RWPE1 (cell line): Measurements from ENCODE around the gene PWP2.
"Not testable (repeated sequence)": the region's sequence is repeated elsewhere in the genome, so short reads cannot be mapped to it uniquely, and the experiment has no call there.

Source experiments
- CTCF ChIA-PET: fragments of 350-600 bp; sonication (Branson Sonifier 250); formaldehyde crosslinking; extraction: SDS; loops from one replicate; lab custom pipeline; 2021; lab: Yijun Ruan, JAX
- POLR2A ChIA-PET: fragments of 400-600 bp; formaldehyde crosslinking; extraction: SDS; loops from one replicate; lab custom pipeline; 2020; ENCODE audit warnings: antibody characterized with exemption; ENCODE audit not compliant: low non-redundant PET; lab: Yijun Ruan, JAX
- DNase-seq: peaks from one replicate; pipeline ENCODE4 v3.0.0; 2012; ENCODE audit warnings: low spot score
- H3K27ac ChIP-seq: fragments of 450-650 bp; 2 replicates; pipeline ENCODE4 v1.5.1; 2017

The PWP2 gene

GRCh38 chr21:44145616-44146015 lies 38.4 kb downstream of the PWP2 start:
- H3K27ac ChIP-seq, POLR2A ChIA-PET, DNase-seq, CTCF ChIA-PET: not testable (repeated sequence)

GRCh38 chr21:44147108-44147507 lies 39.9 kb downstream of the PWP2 start:
- H3K27ac ChIP-seq, DNase-seq, CTCF ChIA-PET, POLR2A ChIA-PET: not testable (repeated sequence)

DNA sequence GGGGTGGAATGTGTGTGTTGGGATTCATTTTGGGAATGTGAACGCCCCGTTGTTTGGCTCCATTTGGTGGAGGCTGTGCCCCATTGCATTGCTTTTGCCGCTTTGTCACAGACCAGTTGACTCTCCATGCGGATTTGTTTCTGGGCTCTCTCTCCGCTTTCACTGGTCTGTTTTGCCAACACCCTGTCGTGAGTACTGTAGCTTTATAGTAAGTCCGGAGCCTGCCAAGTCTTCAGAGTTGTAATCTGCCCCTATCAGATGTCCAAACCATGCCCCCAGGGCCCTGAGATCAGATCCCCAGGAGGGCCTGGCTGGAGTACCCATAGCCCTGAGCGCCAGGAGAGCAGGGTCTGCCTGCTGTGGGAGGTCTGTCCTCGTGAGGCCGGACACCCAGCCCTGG lies 43.1 kb downstream of the PWP2 start:
- H3K27ac ChIP-seq, CTCF ChIA-PET, POLR2A ChIA-PET, DNase-seq: not testable (repeated sequence)

DNA sequence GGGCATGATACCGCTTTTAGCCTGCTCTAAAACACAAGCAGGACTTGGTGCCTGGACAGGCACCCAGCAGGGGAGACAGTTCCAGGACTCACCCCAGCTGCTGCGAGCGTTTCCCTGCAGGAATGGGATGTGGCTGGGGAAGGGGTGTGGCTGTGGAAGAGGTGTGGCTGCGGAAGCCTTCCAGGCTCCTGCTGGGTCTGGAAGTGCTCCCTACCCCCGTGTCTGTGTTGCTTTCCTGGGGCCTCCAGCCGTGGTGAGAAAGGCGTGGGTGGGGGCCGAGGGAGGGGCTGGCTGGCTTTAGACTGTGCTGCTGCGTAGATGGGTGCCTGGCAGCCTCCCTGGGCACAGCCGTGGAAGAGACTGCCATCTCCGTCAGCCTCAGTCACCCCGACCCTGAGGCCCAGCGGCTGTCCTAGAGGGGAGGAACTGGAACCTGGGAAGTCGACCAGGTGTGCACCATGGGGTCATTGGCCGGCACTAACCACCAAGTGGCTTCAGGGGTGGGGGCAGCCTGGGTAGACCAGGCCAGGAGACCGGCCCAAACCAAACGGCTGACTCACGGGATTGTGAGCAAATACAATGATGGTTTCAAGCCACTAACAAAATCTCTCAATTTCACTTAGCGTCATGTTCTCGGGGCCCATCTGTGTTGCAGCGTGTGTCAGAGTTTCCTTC lies 46.2 kb downstream of the PWP2 start:
- CTCF ChIA-PET, DNase-seq, POLR2A ChIA-PET, H3K27ac ChIP-seq: not testable (repeated sequence)

DNA sequence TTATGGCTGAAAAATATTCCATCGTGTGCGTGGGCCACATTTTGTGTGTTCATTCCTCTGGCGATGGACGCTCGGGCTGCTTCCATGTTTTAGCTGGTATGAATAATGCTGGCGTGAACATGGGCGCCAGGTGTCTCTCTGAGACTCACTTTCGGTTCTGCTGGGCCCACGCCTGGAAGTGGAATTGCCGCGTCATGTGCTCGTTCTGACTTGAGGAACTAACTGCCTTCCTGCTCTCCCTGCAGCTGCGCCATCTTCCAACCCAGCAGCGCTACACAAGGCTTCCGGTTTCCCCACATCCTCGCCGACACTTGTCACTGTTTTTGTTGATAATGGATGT lies 46.7 kb downstream of the PWP2 start:
- POLR2A ChIA-PET, DNase-seq, H3K27ac ChIP-seq, CTCF ChIA-PET: not testable (repeated sequence)

DNA sequence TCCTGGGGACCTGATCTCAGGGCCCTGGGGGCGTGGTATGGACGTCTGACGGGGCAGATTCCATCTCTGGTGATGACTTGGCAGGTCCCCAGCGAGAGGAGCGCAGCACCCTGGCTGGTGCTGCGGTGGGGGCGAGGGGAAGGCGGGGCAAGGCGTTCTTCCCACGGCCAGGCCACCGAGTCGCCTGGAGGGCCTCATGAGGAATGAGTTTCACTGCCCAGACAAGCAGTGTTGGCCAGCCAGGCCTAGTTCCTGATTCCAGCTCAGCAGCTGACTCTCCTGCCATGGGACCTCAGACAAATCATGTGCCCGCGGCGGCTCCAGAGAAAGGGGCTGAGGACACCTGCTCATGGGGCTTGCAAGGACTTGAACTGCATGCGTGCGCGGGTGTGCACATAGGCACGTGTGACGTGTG lies 47.6 kb downstream of the PWP2 start:
- CTCF ChIA-PET, DNase-seq, H3K27ac ChIP-seq, POLR2A ChIA-PET: not testable (repeated sequence)

DNA sequence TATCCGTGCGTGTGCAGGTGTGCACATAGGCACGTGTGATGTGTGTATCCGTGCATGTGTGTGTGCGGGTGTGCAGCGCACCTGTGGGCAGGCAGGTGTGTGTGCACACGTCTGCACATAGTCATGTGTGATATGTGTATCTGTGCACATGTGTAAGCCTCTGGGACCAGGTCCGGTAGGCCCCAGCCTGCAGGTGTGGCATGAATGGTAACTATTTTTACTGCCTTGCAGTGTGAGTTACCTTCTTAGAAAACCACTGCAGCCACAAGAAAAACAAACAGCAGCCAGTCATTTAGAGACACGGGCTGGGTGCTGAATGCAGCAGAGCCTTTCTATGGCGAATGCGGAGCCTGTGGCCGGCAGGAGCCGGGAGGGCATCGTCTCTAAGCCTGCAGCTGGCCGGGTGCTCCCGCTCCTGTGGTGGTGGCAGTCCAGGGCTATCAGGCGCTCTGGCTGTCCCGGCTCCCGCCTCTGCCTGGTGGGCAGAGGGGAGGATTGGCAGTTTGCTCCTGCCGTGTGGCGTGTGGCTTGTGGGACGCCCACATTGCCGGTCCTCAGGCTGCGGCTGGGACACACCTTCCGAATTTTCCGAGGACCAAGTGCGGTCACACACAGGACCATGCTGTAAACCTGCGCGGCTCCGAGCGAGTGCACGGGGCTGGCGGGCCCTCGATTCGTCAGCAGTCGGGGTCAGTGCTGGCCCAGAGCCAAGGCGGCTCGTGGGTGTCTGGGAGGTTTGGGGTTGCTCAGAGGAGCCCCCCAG lies 48.2 kb downstream of the PWP2 start:
- CTCF ChIA-PET, H3K27ac ChIP-seq, DNase-seq, POLR2A ChIA-PET: not testable (repeated sequence)

DNA sequence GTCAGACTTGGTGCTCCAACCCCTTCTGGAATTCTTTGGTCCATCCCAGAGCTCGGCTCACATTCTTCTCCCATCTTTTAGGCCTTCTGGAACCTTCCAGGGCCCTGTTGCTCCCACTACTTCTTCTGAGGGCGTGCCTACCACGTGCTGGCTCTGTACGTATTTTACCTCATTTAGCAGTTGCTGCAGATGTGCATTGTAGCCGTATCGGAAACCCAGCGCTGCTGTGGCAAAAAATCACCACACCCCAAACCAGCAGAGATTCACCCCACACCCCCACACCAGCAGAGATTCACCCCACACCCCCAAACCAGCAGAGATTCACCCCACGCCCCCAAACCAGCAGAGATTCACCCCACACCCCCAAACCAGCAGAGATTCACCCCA lies 48.8 kb downstream of the PWP2 start:
- DNase-seq, H3K27ac ChIP-seq, CTCF ChIA-PET, POLR2A ChIA-PET: not testable (repeated sequence)

DNA sequence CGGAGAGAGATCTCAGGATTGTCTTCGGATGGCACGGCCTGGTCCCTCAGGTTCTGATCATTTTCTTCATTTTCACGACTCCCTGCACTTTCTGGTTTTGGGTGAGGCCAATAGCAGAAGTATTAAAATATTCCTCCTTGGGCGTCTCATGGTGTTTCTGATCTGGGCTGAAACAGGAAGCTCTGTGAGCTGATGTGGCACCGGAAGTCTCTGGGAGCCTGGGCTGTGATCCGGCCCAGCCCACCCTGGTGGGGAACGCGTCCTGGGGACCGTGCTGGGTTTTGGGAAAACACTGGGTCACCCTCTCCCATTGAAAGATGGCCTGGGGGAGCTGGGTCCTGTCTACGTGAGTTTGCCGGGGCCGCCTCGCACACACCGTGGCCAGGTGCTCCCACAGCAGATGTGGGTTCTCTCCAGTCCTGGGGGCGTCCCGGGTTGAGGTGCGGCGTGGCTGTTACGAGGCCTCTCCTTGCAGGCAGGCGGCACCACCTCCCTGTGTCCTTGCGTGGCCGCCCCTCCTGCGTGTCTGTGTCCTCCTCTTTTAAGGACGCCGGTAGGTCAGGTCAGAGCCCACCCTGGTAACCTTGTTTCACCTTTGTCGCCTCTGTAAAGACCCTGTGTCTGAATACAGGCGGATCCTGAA lies 50.4 kb downstream of the PWP2 start:
- CTCF ChIA-PET, DNase-seq, POLR2A ChIA-PET, H3K27ac ChIP-seq: not testable (repeated sequence)

GRCh38 chr21:44158082-44158468 lies 50.9 kb downstream of the PWP2 start:
- DNase-seq, POLR2A ChIA-PET, CTCF ChIA-PET, H3K27ac ChIP-seq: not testable (repeated sequence)

- POLR2A ChIA-PET, CTCF ChIA-PET, H3K27ac ChIP-seq, DNase-seq: not testable (repeated sequence)
These were observed 52.4 kb downstream of the PWP2 start for GRCh38 chr21:44159349-44160297.

DNA sequence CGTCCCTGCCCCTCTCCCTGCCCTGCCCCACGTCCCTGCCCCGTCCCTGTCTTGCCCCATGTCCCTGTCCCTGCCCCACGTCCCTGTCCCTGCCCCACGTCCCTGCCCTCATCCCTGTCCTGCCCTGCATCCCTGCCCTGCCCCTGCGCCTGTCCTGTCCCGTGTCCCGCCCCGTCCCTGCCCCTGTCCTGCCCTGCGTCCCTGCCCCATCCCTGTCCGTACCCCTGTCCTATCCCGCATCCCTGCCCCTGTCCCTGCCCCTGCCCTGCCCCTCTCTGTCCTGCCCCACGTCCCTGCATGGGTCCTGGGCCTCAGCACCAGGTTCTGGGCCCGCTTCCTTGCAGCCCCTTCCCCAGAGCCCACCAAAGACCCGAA lies 53.1 kb downstream of the PWP2 start:
- DNase-seq, POLR2A ChIA-PET, CTCF ChIA-PET, H3K27ac ChIP-seq: not testable (repeated sequence)

DNA sequence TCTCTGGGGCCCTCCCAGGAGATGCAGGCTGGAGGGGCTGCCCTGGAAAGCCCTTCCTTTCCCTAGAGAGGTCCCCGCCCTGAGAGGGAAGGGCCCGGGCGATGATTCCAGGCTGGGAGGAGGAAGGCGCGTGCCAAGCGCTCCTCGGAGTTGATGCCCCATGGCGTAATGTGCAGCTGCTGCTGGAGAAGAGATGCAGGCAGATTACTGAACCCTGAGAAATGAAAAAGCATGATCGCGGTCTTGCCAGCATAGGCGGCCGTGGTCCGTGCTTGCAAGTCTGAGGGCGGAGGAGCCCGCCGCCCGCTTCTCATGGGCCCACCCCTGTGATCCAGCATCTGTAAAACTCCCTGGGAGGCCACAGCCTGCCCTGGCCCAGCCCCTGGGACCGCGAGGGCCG lies 53.6 kb downstream of the PWP2 start:
- CTCF ChIA-PET, H3K27ac ChIP-seq, POLR2A ChIA-PET, DNase-seq: not testable (repeated sequence)

DNA sequence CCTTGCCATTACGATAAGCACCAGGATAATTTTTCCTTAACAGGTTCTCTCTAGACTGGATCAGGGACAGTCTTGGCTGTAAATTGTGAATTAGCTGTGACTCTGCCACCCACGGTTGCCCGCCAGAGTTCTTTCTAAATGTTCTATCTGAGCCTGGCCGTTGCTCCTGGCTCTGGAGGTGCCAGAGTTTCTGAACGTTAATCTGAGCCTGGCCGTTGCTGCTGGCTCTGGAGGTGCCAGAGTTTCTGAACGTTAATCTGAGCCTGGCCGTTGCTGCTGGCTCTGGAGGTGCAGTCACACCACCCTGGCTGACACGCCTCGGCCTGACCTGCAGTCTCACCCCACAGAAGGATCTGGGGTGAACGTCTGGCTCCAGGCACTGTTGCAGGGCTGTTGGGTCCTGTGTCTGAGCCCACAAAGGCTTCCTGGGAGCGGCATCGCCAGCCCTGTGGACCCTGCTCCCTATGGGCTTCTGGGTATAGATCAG lies 56.0 kb downstream of the PWP2 start:
- POLR2A ChIA-PET, DNase-seq, H3K27ac ChIP-seq, CTCF ChIA-PET: not testable (repeated sequence)

DNA sequence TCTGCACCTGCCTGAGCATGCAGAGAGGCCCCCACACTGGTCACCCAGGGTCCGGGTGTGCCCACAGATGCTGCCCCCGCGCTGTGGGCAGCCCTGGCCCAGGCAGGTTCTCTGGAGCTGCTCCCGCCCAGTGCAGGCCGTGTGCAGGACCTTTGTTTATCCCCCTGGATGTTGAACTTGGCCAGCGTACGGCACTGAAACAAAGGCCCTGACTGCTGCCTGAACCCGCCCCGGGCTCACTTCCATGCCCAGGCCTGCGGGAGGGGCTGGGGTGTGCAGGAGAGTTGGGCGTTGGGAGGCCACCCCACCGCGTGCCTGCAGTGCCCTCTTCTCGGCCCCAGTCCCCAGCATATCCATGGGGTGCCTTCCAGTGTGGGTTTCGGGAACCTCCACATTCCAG lies 58.7 kb downstream of the PWP2 start:
- H3K27ac ChIP-seq, POLR2A ChIA-PET, CTCF ChIA-PET, DNase-seq: not testable (repeated sequence)

- H3K27ac ChIP-seq, CTCF ChIA-PET, POLR2A ChIA-PET, DNase-seq: not testable (repeated sequence)
These were observed 60.3 kb downstream of the PWP2 start for GRCh38 chr21:44167527-44167926.
